HCT116 (cell line): ENCODE data around the gene TMEM131. TPM values are rescaled to one million over a fixed set of nuclear protein-coding genes. Genes with fewer than 3 reads are reported as not detected.

ENCODE experiments used
- ATAC-seq: fragments of 200-7000 bp; cut with Tn5 transposase; 2 replicates; pipeline ENCODE4 v1.9.1; 2020; ENCODE audit warnings: mild to moderate bottlenecking, moderate library complexity
- BruUV-seq: library from RNA; stranded (reverse); fragments of 400-500 nt; replicated peaks from 2 replicates; lab custom pipeline; 2021; lab: Mats Ljungman, UMichigan
- CTCF ChIA-PET: fragments of 300-600 bp; sonication (Branson Sonifier 250); formaldehyde crosslinking; loops from one replicate; lab custom pipeline; 2021; ENCODE audit warnings: antibody characterized with exemption; lab: Charles Lee
- POLR2A ChIA-PET: fragments of 300-600, 350-600 bp; sonication (Branson Sonifier 250); formaldehyde crosslinking; loops from one replicate; lab custom pipeline; 2021; ENCODE audit warnings: antibody characterized with exemption; lab: Charles Lee
- RAD21 ChIA-PET, 2 experiments: fragments of 300-600 bp; sonication (Branson Sonifier 250); formaldehyde crosslinking; loops; one replicate each; lab custom pipeline; 2023; ENCODE audit warnings: low total read pairs in 2 of 2; ENCODE audit not compliant: uncharacterized antibody in 2 of 2, unreplicated experiment in 2 of 2, low non-redundant PET in 1 of 2; lab: Charles Lee
- DNase-seq: peaks from one replicate; pipeline ENCODE4 v3.0.0-alpha.2; 2010; ENCODE audit warnings: low read depth, low spot score
- H2AFZ ChIP-seq: fragments of 200-600 bp; shearing (Covaris generic), sonication (generic); 2 replicates; pipeline ENCODE4 v1.6.1; 2017; ENCODE audit warnings: low read depth, mixed run types, mixed read lengths, antibody characterized with exemption, low read length; ENCODE audit not compliant: poor library complexity, severe bottlenecking
- H3K27ac ChIP-seq: 2 replicates; pipeline ENCODE4 v1.5.1; 2012; ENCODE audit warnings: low read depth, low read length
- H3K27me3 ChIP-seq: fragments of 200-600 bp; sonication (generic); 2 replicates; pipeline ENCODE4 v1.6.1; 2016; ENCODE audit warnings: mixed run types, low read length, mixed read lengths; ENCODE audit not compliant: insufficient read depth
- H3K36me3 ChIP-seq, 2 experiments: fragments of 200-500 bp in 1 of 2; fragments of 200-600 bp in 1 of 2; sonication (Bioruptor generic) in 1 of 2; sonication (generic) in 1 of 2; 2 replicates each; pipeline versions ENCODE4 v1.5.1 to v1.6.1; 2014 to 2016; ENCODE audit warnings: low read length in 2 of 2, inconsistent platforms in 1 of 2, mixed read lengths in 1 of 2, mixed run types in 1 of 2; ENCODE audit not compliant: insufficient read depth in 2 of 2, control insufficient read depth in 1 of 2
- H3K4me1 ChIP-seq, 2 experiments: fragments of 200-600 bp in 1 of 2; sonication (generic) in 1 of 2; 2 replicates each; pipeline versions ENCODE4 v1.5.1 to v1.6.1; 2012 to 2017; ENCODE audit warnings: low read length in 2 of 2, inconsistent platforms in 1 of 2, mild to moderate bottlenecking in 1 of 2, mixed read lengths in 1 of 2, mixed run types in 1 of 2, moderate library complexity in 1 of 2; ENCODE audit not compliant: insufficient read depth in 2 of 2, control insufficient read depth in 1 of 2
- H3K4me2 ChIP-seq: fragments of 200-600 bp; sonication (generic); 2 replicates; pipeline ENCODE4 v1.6.1; 2017; ENCODE audit warnings: mixed run types, low read length, mixed read lengths
- H3K4me3 ChIP-seq, 2 experiments: fragments of 200-600 bp in 1 of 2; sonication (generic) in 1 of 2; replicated peaks in 1 of 2; 2 replicates each; pipeline ENCODE4 v1.5.1; 2011 to 2016; ENCODE audit warnings: low read length in 2 of 2, control low read depth in 1 of 2, low read depth in 1 of 2, mild to moderate bottlenecking in 1 of 2, mixed read lengths in 1 of 2, mixed run types in 1 of 2
- H3K79me2 ChIP-seq: fragments of 200-600 bp; sonication (generic); 2 replicates; pipeline ENCODE4 v1.6.1; 2017; ENCODE audit warnings: mild to moderate bottlenecking, mixed run types, low read length, moderate library complexity, mixed read lengths; ENCODE audit not compliant: insufficient read depth
- H3K9ac ChIP-seq: fragments of 200-600 bp; sonication (generic); 2 replicates; pipeline ENCODE4 v1.6.1; 2016; ENCODE audit warnings: low read length, mixed read lengths
- H3K9me2 ChIP-seq: fragments of 200-600 bp; sonication (generic), shearing (Covaris generic); 2 replicates; pipeline ENCODE4 v1.6.1; 2017; ENCODE audit warnings: mixed run types, mild to moderate bottlenecking, moderate library complexity; ENCODE audit not compliant: insufficient read depth
- H3K9me3 ChIP-seq, 2 experiments: fragments of 200-500 bp in 1 of 2; fragments of 200-600 bp in 1 of 2; sonication (Bioruptor generic) in 1 of 2; sonication (generic) in 1 of 2; 2 replicates each; pipeline ENCODE4 v1.6.1; 2014 to 2017; ENCODE audit warnings: low read length in 2 of 2, mixed read lengths in 2 of 2, inconsistent platforms in 1 of 2, low read depth in 1 of 2, mild to moderate bottlenecking in 1 of 2, mixed run types in 1 of 2, moderate library complexity in 1 of 2; ENCODE audit not compliant: control insufficient read depth in 1 of 2, insufficient read depth in 1 of 2
- H4K20me1 ChIP-seq: fragments of 200-600 bp; sonication (generic), shearing (Covaris generic); 2 replicates; pipeline ENCODE4 v1.6.1; 2017; ENCODE audit warnings: mixed run types, mild to moderate bottlenecking, moderate library complexity; ENCODE audit not compliant: insufficient read depth
- CBX3 ChIP-seq: IDR thresholded peaks from 2 replicates; pipeline ENCODE4 v1.6.1; 2012; ENCODE audit warnings: low read depth
- CEBPB ChIP-seq: IDR thresholded peaks from 2 replicates; pipeline ENCODE4 v1.6.1; 2012; ENCODE audit warnings: low read depth
- EGR1 ChIP-seq: IDR thresholded peaks from 2 replicates; pipeline ENCODE4 v1.6.1; 2012; ENCODE audit warnings: low read depth
- ELF1 ChIP-seq: IDR thresholded peaks from 2 replicates; pipeline ENCODE4 v1.6.1; 2012; ENCODE audit warnings: low read depth, borderline replicate concordance
- EZH2 ChIP-seq: fragments of 200-600 bp; sonication (generic); IDR thresholded peaks from 2 replicates; pipeline ENCODE4 v1.6.1; 2017; ENCODE audit warnings: antibody characterized with exemption, mixed run types
- EZH2phosphoT487 ChIP-seq: fragments of 200-600 bp; IDR thresholded peaks from 2 replicates; pipeline ENCODE4 v1.6.1; 2018; ENCODE audit warnings: antibody characterized with exemption, borderline replicate concordance
- FOSL1 ChIP-seq: IDR thresholded peaks from 2 replicates; pipeline ENCODE4 v1.6.1; 2012; ENCODE audit warnings: low read depth
- JUND ChIP-seq: IDR thresholded peaks from 2 replicates; pipeline ENCODE4 v1.6.1; 2012
- POLR2A ChIP-seq: IDR thresholded peaks from 2 replicates; pipeline ENCODE4 v1.7.0; 2011; ENCODE audit warnings: borderline replicate concordance; ENCODE audit not compliant: insufficient read depth, insufficient read length; ENCODE audit errors: extremely low read depth
- RAD21 ChIP-seq: IDR thresholded peaks from 2 replicates; pipeline ENCODE4 v1.6.1; 2012; ENCODE audit warnings: low read depth, mild to moderate bottlenecking
- SIN3A ChIP-seq: IDR thresholded peaks from 2 replicates; pipeline ENCODE4 v1.6.1; 2012; ENCODE audit warnings: low read depth
- SRF ChIP-seq: IDR thresholded peaks from 2 replicates; pipeline ENCODE4 v1.6.1; 2012; ENCODE audit warnings: low read depth
- TCF7L2 ChIP-seq: IDR thresholded peaks from 2 replicates; pipeline ENCODE4 v1.7.0; 2011; ENCODE audit warnings: borderline replicate concordance, inconsistent platforms; ENCODE audit not compliant: insufficient read depth, insufficient read length; ENCODE audit errors: extremely low read depth
- ZNF274 ChIP-seq: fragments of 200-500 bp; sonication (Bioruptor generic); IDR thresholded peaks from 2 replicates; pipeline ENCODE4 v1.6.1; 2014; ENCODE audit warnings: mild to moderate bottlenecking, low read depth, low read length, inconsistent platforms
- intact Hi-C: fragments of 100-400 bp; cut with micrococcal nuclease; formaldehyde crosslinking; loops from 2 replicates; pipeline ENCODE4 v1.10.0; 2022
- total RNA-seq: library from RNA; stranded (reverse); gene quantifications from one replicate; pipeline ENCODE4 v1.2.1, GENCODE V29; 2021; ENCODE audit not compliant: unreplicated experiment
- TF ChIP-seq, protein P1 (sequence below), 3 experiments: fragments of 200-600 bp in 1 of 3; sonication (generic) in 1 of 3; IDR thresholded peaks in 2 of 3; conservative IDR thresholded peaks in 1 of 3; 2 replicates each; pipeline ENCODE4 v1.5.1; 2012 to 2017; ENCODE audit warnings: low read depth in 2 of 3, low read length in 2 of 3, antibody characterized with exemption in 1 of 3, borderline replicate concordance in 1 of 3, control low read depth in 1 of 3, mild to moderate bottlenecking in 1 of 3, mixed read lengths in 1 of 3, mixed run types in 1 of 3, moderate library complexity in 1 of 3; ENCODE audit not compliant: insufficient read depth in 1 of 3
- TF ChIP-seq, protein P2 (sequence below): IDR thresholded peaks from 2 replicates; pipeline ENCODE4 v1.6.1; 2012
- TF ChIP-seq, protein P3 (sequence below): IDR thresholded peaks from 2 replicates; pipeline ENCODE4 v1.6.1; 2012
- TF ChIP-seq, protein P4 (sequence below): IDR thresholded peaks from 2 replicates; pipeline ENCODE4 v1.6.1; 2012; ENCODE audit warnings: low read depth

Gene TMEM131
- total RNA-seq, 1 experiment from 2014 or later = 51.5 TPM

DNA sequence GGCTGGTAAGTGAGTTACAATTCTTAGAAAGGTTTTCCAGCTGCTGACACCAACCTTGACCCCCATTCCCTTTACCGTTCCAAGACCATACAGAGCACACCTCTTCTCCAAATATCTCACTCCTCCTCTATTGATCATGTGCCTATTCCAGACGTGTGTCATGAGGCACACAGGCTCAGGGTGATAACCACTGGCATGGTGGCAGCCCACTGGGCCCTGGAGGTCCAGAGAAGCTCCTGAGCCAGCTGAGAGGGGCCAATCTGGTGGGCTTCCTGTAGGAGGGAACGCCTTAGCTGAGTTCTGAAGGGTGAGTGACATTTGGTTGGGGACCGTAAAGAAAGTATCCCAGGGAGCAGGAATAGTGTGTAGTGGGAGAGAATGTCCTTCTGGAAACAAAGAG lies 254.1 kb downstream of the TMEM131 start (continued):
- TF ChIP-seq, protein P1, sequence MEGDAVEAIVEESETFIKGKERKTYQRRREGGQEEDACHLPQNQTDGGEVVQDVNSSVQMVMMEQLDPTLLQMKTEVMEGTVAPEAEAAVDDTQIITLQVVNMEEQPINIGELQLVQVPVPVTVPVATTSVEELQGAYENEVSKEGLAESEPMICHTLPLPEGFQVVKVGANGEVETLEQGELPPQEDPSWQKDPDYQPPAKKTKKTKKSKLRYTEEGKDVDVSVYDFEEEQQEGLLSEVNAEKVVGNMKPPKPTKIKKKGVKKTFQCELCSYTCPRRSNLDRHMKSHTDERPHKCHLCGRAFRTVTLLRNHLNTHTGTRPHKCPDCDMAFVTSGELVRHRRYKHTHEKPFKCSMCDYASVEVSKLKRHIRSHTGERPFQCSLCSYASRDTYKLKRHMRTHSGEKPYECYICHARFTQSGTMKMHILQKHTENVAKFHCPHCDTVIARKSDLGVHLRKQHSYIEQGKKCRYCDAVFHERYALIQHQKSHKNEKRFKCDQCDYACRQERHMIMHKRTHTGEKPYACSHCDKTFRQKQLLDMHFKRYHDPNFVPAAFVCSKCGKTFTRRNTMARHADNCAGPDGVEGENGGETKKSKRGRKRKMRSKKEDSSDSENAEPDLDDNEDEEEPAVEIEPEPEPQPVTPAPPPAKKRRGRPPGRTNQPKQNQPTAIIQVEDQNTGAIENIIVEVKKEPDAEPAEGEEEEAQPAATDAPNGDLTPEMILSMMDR (IDR thresholded peaks at IDR 0.05 in 2 of 3, conservative IDR thresholded peaks at IDR 0.05 in 1 of 3; ENCODE audit: borderline replicate concordance in 1 of 3, insufficient read depth in 1 of 3, low read depth in 2 of 3, low read length in 2 of 3) = no peak

DNA sequence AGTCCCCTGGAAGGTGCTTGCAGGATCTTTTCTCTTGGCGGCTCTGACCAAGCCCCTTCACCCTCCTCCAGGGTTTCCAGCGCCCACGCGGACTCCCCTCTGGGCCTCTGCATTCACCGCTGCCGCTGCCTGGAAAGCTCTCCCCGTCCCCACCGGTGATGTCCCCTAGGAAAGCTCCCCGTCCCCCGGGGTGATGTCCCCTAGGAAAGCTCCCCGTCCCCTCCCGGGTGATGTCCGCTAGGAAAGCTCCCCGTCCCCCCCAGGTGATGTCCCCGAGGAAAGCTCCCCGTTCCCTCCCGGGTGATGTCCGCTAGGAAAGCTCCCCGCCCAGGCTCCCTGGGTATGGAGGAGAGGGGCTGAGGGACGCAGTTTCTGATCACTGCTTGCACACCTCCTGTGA lies 254.5 kb downstream of the TMEM131 start:
- H3K9me2 ChIP-seq = no peaks in the 10 kb centered on the region
- ChIA-PET RAD21 (interaction anchor here (1.2 kb wide), 2 partner anchors 643 to 644 kb away, joined by 3 to 4 read pairs; no protein-coding TSS in a partner anchor), CTCF (interaction anchor here (0.6 to 2.4 kb wide), 7 partner anchors 11 to 643 kb away, joined by 3 to 19 read pairs (median 5); no protein-coding TSS in a partner anchor), POLR2A (no interaction called here)
- H3K36me3 ChIP-seq = no peaks in the 10 kb centered on the region
- no TSS peak for BruUV-seq
- H3K4me1 ChIP-seq = peaks cover 0 to 18% of the 10 kb centered on the region in 2 experiments; a peak in 2 of 4 replicates
- no peak overlapping the region for H3K4me3 ChIP-seq
- H2AFZ ChIP-seq = no peak overlapping the region
- H3K27ac ChIP-seq = no peak overlapping the region
- no peak overlapping the region for H3K9ac ChIP-seq
- no peaks in the 10 kb centered on the region for H3K9me3 ChIP-seq
- intact Hi-C loops = no loop called here
- H4K20me1 ChIP-seq = no peaks in the 10 kb centered on the region
- H3K4me2 ChIP-seq = no peak overlapping the region
- DNase-seq = no peak
- no peak for ATAC-seq
- no peaks in the 10 kb centered on the region for H3K27me3 ChIP-seq
- no peaks in the 10 kb centered on the region for H3K79me2 ChIP-seq
- TF ChIP-seq JUND = no peak
- TF ChIP-seq ZNF274 = no peak
- TF ChIP-seq, protein P1 (IDR thresholded peaks at IDR 0.05 in 2 of 3, conservative IDR thresholded peaks at IDR 0.05 in 1 of 3; ENCODE audit: borderline replicate concordance in 1 of 3, insufficient read depth in 1 of 3, low read depth in 2 of 3, low read length in 2 of 3) = no peak
- TF ChIP-seq POLR2A = no peak
- TF ChIP-seq CBX3 = no peak
- no peak for TF ChIP-seq EZH2phosphoT487
- no peak for TF ChIP-seq ELF1
- TF ChIP-seq SRF = no peak
- TF ChIP-seq EZH2 = no peak
- TF ChIP-seq FOSL1 = no peak
- TF ChIP-seq RAD21 = no peak
- TF ChIP-seq, protein P2, sequence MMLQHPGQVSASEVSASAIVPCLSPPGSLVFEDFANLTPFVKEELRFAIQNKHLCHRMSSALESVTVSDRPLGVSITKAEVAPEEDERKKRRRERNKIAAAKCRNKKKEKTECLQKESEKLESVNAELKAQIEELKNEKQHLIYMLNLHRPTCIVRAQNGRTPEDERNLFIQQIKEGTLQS = no peak
- TF ChIP-seq, protein P3, sequence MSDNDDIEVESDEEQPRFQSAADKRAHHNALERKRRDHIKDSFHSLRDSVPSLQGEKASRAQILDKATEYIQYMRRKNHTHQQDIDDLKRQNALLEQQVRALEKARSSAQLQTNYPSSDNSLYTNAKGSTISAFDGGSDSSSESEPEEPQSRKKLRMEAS = no peak
- no peak for TF ChIP-seq TCF7L2
- TF ChIP-seq, protein P4, sequence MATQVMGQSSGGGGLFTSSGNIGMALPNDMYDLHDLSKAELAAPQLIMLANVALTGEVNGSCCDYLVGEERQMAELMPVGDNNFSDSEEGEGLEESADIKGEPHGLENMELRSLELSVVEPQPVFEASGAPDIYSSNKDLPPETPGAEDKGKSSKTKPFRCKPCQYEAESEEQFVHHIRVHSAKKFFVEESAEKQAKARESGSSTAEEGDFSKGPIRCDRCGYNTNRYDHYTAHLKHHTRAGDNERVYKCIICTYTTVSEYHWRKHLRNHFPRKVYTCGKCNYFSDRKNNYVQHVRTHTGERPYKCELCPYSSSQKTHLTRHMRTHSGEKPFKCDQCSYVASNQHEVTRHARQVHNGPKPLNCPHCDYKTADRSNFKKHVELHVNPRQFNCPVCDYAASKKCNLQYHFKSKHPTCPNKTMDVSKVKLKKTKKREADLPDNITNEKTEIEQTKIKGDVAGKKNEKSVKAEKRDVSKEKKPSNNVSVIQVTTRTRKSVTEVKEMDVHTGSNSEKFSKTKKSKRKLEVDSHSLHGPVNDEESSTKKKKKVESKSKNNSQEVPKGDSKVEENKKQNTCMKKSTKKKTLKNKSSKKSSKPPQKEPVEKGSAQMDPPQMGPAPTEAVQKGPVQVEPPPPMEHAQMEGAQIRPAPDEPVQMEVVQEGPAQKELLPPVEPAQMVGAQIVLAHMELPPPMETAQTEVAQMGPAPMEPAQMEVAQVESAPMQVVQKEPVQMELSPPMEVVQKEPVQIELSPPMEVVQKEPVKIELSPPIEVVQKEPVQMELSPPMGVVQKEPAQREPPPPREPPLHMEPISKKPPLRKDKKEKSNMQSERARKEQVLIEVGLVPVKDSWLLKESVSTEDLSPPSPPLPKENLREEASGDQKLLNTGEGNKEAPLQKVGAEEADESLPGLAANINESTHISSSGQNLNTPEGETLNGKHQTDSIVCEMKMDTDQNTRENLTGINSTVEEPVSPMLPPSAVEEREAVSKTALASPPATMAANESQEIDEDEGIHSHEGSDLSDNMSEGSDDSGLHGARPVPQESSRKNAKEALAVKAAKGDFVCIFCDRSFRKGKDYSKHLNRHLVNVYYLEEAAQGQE = no peak
- no peak for TF ChIP-seq CEBPB
- no peak for TF ChIP-seq EGR1
- TF ChIP-seq SIN3A = no peak
